ENCODE data around the gene CMC4. TPM values are rescaled to one million over a fixed set of nuclear protein-coding genes. Genes with fewer than 3 reads are reported as not detected.
A peak's percentile ranks its signal among the peaks of the same experiment; 100 is the strongest.

The CMC4 gene
- polyA plus RNA-seq, 4 donors: 8.6 to 10.7 (median 10.3) TPM

- no peak for DNase-seq (ENCODE audit: low read depth in 4 of 4, low spot score in 3 of 4)
Measured at GRCh38 chrX:155055494-155055893, 15.4 kb downstream of the CMC4 start.

DNA sequence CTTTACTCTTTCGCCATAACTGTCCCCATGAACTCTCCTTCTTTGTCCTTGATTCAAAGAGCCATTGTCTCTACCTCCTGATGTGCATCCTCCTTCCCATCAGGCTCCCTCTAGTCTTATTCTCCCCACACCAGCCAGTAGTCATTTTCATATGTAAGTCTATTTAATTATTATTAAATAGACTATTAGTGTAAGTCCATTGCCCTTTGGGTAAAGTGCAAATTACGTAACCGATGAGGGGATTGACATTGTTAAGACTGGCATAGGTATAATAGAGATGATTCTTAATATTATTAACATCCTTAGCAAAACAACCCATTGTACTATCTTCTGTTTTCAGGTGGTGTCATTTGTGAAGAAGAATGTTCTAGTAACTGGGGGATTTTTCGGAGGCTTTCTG, 16.7 kb downstream of the CMC4 start:
- DNase-seq (ENCODE audit: low read depth in 4 of 4, low spot score in 3 of 4): no peak

GRCh38 chrX:155053656-155054055, 17.3 kb downstream of the CMC4 start:
- DNase-seq (ENCODE audit: low read depth in 4 of 4, low spot score in 3 of 4): no peak

DNA sequence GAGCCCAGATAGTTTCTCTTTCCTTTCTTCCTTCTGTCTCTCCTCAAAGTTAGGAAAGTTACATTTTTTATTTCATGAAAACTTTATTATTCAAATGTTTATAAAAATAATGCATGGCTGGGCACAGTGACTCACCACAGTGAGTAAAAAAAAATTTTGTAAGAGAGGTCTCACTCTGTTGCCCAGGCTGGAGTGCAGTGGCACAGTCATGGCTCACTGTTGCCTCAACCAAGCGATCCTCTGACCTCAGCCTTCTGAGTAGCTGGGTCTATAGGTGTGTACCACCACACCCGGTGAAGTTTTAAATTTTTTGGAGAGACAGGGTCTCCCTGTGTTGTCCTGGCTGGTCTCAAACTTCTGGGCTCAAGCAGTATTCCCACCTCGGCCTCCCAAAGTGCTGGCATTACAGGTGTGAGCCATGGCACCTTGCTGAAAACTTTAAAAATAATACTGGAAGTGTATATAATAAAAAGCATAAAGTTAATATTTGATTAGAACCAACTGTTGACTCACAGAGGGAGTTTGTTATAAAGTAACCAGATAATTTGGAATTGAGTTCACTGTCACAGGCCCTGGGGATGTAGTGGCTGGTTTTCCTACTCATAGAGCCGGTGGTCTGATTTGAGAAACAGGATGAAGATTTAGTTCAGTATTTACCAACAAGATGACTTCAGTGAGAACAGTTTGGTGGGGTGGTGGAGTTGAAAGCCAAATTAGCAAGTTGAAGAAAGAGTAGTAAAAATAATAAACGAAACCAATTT, 18.0 kb downstream of the CMC4 start:
- DNase-seq (ENCODE audit: low read depth in 4 of 4, low spot score in 3 of 4): no peak

DNA sequence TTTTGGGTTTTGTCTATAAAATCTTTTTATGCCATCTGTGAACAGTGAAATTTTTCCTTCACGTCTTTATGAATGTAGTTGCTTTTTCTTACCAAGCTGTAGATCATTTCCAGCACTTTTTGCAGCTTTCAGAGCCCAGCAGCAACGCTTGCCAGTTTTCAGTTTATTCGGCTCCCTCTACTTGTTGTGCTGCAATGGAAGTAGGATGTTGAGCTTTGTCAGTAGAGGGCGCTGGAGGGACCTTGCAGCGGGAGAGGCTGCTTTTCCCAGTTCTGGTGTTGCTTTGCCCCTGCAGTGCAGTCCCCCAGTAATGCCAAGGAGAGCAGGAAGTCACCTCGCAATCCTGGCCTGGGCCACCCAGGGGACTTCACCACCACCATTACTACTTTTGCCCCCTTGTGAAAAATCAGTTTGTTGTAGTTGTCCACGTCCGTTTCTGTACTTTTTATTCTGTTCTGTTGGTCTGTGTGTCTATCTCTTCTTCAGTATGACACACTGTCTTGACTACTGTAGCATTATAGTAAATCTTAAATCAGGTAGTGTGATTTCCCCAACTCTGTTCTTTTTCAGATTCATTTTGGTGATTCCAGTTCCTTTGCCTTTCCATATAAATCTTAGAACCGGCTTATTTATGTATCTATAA, 21.8 kb downstream of the CMC4 start:
- DNase-seq (ENCODE audit: low read depth in 4 of 4, low spot score in 3 of 4): no peak

GRCh38 chrX:155046811-155047528, 24.0 kb downstream of the CMC4 start:
- DNase-seq (ENCODE audit: low read depth in 4 of 4, low spot score in 3 of 4): no peak

DNA sequence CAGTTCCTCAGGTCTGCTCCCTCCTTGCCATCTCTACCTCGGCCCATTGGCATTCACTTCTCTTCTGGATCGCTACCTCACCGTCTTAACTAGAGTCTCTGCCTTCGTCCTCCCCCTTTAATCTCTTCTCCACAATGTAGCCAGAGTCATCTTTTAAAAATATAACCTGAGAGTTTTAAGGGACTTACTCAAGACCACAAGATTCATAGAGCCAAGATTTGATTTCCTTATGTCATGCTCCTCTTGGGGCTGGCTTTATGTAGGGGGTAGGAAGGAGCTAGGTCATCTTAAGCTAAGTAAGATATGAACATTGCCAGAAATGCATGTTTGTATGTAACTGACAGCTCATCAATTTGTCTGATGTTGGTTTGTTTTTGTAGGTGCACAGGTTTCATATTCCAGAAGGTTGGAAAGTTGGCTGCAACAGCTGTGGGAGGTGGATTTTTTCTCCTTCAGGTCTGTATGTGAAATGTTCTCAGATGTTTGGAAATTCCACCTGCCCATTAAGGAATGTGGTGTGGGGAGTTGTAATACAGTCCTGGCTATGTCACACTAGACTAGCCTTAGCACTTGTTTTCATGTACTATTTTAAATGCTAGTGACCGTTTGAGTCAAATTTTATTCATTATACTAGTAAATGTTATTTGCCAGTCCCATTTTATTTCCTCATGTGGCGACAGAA, 24.7 kb downstream of the CMC4 start:
- DNase-seq (ENCODE audit: low read depth in 4 of 4, low spot score in 3 of 4): no peak

DNA sequence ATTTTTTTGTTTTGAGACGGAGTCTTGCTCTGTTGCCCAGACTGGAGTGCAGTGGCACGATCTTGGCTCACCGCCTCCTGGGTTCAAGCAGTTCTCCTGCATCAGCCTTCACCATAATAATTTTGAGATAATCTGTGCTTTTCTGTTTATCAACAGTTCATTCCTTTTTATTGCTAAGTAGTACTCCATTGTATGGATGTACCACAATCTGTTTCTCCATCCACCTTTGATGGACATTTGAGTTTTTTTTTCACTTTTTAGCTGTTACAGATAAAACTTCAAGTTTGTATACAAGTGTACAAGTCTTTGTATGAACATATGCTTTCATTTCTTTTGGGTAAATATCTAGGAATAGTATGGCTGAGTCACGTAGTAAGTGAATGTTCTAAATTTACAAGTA, 35.2 kb downstream of the CMC4 start:
- no peak for DNase-seq (ENCODE audit: low read depth in 4 of 4, low spot score in 3 of 4)

GRCh38 chrX:155031657-155032056, 39.3 kb downstream of the CMC4 start:
- no peak for DNase-seq (ENCODE audit: low read depth in 4 of 4, low spot score in 3 of 4)

DNA sequence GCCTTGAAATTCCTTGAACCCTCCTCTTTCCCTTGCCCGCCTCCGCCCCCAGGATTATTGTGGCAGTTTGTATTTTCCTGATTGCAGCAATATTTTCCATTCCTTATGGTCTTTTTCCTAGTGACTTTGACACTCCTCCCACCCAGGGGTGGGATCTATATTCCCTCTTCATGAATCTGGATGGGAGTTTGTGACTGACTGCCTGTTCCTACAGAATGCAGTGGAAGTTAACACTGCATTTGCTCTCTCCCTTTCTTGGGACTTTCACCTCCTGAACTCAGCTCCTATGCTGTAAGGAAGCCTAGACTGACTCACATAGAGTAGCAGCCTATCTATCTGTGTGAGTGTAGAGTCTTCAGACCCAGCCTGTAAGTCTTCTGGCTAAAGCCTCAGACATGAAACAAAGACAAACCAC, 42.1 kb downstream of the CMC4 start:
- no peak for DNase-seq (ENCODE audit: low read depth in 4 of 4, low spot score in 3 of 4)

- DNase-seq (ENCODE audit: low read depth in 4 of 4, low spot score in 3 of 4): no peak
Measured at GRCh38 chrX:155028129-155028528, 42.8 kb downstream of the CMC4 start.

DNA sequence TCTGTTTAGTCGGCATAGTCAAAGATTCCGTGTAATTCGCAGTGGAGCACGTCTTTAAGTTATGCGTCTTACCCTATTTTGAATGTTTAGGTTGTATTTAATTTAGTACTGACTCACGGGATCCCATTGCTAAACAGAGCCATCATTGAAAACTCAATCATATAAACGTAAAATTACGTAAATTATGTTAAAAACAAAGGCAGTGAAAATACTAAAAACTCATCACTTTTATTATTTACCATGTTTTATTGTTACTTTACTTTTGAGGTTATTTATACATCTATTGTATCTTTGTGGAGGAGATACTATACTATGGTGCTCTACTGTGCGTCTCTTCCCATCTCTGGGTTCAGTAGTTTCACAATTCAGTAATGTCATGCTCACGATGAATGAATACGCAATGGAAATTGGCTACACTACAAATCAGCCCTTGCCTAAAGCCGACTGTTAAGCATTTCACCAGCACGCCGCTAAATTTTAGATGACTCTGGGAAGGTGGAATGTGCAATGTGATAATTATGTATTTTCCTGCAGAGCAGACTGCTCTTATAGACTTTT, 43.3 kb downstream of the CMC4 start:
- DNase-seq (ENCODE audit: low read depth in 4 of 4, low spot score in 3 of 4): no peak

DNA sequence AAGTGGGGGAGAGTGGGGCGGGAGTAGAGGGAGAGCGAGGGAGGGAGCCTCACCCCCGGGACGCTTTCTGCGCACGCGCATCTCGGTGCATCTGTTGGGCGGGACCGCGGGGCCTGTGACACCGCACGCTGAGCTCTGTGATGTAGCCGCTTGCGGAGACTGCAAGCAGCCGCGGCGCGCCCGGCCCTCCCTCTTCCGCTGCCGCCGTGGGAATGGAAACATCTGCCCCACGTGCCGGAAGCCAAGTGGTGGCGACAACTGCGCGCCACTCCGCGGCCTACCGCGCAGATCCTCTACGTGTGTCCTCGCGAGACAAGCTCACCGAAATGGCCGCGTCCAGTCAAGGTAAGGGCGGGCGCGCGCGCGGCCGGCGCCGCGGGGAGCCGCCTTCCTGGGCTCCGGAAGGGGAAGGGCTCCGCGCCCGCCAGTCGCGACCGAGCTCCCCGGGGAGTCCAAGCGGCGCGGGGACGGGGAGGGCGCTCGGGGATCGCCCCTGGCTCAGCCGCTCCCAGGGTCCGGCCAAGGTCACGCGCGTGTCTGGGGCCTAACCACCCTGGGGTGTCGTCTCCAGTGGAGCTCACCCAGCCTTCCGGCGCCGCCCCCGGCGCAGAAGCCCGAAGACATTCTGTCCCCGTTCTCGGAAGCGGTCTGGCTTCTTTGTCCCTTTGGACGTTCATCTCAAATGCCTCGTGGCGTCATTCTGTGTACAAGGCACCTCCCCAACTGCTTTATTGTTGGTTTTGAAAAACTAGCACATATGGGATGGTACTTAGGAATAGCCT, 44.0 kb downstream of the CMC4 start, which contains the start of gene FUNDC2:
Gene FUNDC2, plus strand, starts transcription at position 118 of the 782 bp plus-strand sequence. Its CDS starts 95 bp downstream, at position 213.
- peak; percentile 65 to 82 (median 76) for DNase-seq (ENCODE audit: low read depth in 4 of 4, low spot score in 3 of 4)

DNA sequence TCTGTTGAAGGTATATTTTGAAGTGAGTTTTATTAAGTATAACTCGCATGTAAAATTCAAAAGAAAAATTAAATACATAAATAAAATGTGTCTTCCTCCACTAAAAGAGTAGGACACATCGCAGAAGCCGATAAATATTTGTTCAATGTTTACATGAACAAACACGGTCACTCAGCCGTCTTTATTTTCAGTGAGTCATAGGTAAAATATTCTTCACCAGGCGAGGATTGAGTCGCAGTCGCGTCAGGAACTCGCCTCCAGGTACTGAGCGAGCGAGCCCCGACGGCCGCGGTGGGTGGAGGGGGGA, 44.6 kb downstream of the CMC4 start:
- DNase-seq (ENCODE audit: low read depth in 4 of 4, low spot score in 3 of 4): no peak

GRCh38 chrX:155023907-155024833, 46.8 kb downstream of the CMC4 start:
- no peak for DNase-seq (ENCODE audit: low read depth in 4 of 4, low spot score in 3 of 4)

DNA sequence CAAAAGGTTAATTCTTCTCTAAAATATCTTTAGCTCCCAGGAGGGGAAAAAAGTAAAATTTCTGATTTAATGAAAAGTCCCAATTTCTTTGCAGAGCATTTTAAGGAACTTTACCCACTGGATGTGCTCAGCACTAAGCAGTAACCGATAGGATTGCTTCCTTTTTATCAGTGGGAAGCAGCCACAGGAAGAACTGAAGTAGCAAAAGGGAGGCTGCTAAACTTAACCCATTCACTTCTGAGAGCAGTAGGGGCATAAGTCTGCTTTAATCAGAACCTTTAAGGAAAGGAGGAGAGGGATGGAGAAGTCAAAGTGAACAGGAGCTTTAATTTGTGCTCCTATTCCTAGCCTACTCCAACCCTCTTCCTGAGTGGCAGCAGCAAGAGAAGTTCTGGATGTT, 48.4 kb downstream of the CMC4 start, which contains the start of gene F8:
Gene F8, minus strand, starts transcription at position 139 of the 400 bp plus-strand sequence. CDS start 171 bp downstream, outside the sequence.
- no peak for DNase-seq (ENCODE audit: low read depth in 4 of 4, low spot score in 3 of 4)

DNA sequence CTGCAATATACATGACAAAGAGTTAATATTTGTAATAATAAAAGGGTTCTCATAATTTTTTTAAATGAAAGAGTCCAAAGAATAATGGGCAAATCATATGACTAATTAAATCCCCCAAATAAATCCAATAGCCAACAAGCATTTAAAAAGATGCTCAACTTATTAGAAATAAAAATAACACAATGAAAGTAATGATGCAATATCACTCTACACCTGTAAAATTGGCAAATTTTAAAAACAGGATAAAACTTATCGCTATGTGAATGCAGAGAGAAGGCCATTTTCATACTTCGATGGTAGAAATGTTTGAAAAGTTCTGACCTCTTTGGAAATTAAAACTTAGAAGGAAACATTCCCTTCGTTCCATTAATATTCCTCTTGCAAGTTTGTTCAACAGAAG, 50.3 kb downstream of the CMC4 start:
- no peak for DNase-seq (ENCODE audit: low read depth in 4 of 4, low spot score in 3 of 4)

Data from right renal pelvis (tissue), 4 donors.